Endothelial cell of umbilical vein (primary cell): ENCODE data around the gene FOXJ3.

Experiments used
- CTCF ChIP-seq, 2 donors: IDR thresholded peaks; 1 replicate in 1 of 2; 2 replicates in 1 of 2; pipeline ENCODE4 v1.5.1; 2011; ENCODE audit warnings: low read length in 2 of 2, mild to moderate bottlenecking in 2 of 2, moderate library complexity in 2 of 2, control low read depth in 1 of 2, inconsistent platforms in 1 of 2, low read depth in 1 of 2; ENCODE audit not compliant: insufficient read depth in 1 of 2; ENCODE audit errors: extremely low read depth in 1 of 2
- EZH2 ChIP-seq: IDR thresholded peaks from 2 replicates; pipeline ENCODE4 v1.6.1; 2012; ENCODE audit warnings: borderline replicate concordance, low read depth, mild to moderate bottlenecking, moderate library complexity, low read length, inconsistent platforms; ENCODE audit not compliant: severe bottlenecking
- FOS ChIP-seq: IDR thresholded peaks from 2 replicates; pipeline ENCODE4 v1.6.1; 2011; ENCODE audit warnings: mild to moderate bottlenecking, low read length, moderate library complexity, borderline replicate concordance; ENCODE audit not compliant: insufficient read depth
- POLR2A ChIP-seq: IDR thresholded peaks from 2 replicates; pipeline ENCODE4 v1.6.1; 2012; ENCODE audit warnings: low read depth, mild to moderate bottlenecking, control low read depth, low read length

GRCh38 chr1:42364542-42364941 lies 29.5 kb upstream of the FOXJ3 start:
- TF ChIP-seq POLR2A: no peak
- TF ChIP-seq EZH2: no peak
- TF ChIP-seq FOS: no peak
- TF ChIP-seq CTCF (IDR thresholded peaks at IDR 0.05; ENCODE audit: extremely low read depth in 1 of 2, insufficient read depth in 1 of 2, low read depth in 1 of 2, low read length in 2 of 2): no peak
